Measurements from ENCODE around the gene KCNS3. TPM values are rescaled to one million over a fixed set of nuclear protein-coding genes. Genes with fewer than 3 reads are reported as not detected.

Gene KCNS3
- total RNA-seq, 1 experiment from 2014 or later = 1.7 TPM

DNA sequence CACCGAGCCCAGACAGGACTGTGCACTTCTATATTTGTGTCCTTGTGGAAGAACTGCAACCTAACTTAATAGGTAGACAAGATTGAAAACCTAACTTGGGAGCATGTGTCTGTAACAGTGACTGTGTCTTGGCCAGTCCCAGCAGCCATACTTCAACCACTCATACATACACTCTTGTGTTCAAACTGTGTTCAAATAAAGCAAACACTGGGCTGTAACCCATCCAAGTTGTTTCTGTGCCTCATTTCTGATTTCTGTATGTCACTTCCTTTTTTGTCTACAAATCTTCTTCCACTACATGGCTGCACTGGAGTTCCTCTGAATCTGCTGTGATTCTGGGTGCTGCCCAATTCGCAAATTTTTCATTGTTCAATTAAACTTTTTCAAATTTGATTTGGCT lies 31.2 kb upstream of the KCNS3 start:
- intact Hi-C loops (cut with micrococcal nuclease; ENCODE audit: unreplicated experiment) (no loop called here), in situ Hi-C loops (cut with HindIII; ENCODE audit: low pct_unique_long_range_greater_than_20kb, low sequenced_read_pairs) (no loop called here)
- ATAC-seq = no peak
- TF ChIP-seq TCF7L2 (IDR thresholded peaks at IDR 0.05; ENCODE audit: low read depth, low read length) = no peak
- no peak for TF ChIP-seq SIN3A (IDR thresholded peaks at IDR 0.05; ENCODE audit: borderline replicate concordance, insufficient read depth, low read depth, low read length)
- TF ChIP-seq, protein P1, sequence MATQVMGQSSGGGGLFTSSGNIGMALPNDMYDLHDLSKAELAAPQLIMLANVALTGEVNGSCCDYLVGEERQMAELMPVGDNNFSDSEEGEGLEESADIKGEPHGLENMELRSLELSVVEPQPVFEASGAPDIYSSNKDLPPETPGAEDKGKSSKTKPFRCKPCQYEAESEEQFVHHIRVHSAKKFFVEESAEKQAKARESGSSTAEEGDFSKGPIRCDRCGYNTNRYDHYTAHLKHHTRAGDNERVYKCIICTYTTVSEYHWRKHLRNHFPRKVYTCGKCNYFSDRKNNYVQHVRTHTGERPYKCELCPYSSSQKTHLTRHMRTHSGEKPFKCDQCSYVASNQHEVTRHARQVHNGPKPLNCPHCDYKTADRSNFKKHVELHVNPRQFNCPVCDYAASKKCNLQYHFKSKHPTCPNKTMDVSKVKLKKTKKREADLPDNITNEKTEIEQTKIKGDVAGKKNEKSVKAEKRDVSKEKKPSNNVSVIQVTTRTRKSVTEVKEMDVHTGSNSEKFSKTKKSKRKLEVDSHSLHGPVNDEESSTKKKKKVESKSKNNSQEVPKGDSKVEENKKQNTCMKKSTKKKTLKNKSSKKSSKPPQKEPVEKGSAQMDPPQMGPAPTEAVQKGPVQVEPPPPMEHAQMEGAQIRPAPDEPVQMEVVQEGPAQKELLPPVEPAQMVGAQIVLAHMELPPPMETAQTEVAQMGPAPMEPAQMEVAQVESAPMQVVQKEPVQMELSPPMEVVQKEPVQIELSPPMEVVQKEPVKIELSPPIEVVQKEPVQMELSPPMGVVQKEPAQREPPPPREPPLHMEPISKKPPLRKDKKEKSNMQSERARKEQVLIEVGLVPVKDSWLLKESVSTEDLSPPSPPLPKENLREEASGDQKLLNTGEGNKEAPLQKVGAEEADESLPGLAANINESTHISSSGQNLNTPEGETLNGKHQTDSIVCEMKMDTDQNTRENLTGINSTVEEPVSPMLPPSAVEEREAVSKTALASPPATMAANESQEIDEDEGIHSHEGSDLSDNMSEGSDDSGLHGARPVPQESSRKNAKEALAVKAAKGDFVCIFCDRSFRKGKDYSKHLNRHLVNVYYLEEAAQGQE (IDR thresholded peaks at IDR 0.05; ENCODE audit: insufficient read depth in 1 of 2, low read depth in 2 of 2, low read length in 1 of 2) = no peak
- no peak for TF ChIP-seq POLR2AphosphoS5 (IDR thresholded peaks at IDR 0.05; ENCODE audit: low read depth, low read length)
- TF ChIP-seq, protein P2, sequence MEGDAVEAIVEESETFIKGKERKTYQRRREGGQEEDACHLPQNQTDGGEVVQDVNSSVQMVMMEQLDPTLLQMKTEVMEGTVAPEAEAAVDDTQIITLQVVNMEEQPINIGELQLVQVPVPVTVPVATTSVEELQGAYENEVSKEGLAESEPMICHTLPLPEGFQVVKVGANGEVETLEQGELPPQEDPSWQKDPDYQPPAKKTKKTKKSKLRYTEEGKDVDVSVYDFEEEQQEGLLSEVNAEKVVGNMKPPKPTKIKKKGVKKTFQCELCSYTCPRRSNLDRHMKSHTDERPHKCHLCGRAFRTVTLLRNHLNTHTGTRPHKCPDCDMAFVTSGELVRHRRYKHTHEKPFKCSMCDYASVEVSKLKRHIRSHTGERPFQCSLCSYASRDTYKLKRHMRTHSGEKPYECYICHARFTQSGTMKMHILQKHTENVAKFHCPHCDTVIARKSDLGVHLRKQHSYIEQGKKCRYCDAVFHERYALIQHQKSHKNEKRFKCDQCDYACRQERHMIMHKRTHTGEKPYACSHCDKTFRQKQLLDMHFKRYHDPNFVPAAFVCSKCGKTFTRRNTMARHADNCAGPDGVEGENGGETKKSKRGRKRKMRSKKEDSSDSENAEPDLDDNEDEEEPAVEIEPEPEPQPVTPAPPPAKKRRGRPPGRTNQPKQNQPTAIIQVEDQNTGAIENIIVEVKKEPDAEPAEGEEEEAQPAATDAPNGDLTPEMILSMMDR (IDR thresholded peaks at IDR 0.05) = no peak
- no peaks in the 10 kb centered on the region for H3K36me3 ChIP-seq (ENCODE audit: control insufficient read depth, insufficient read depth, low read length)
- DNase-seq (ENCODE audit: low read depth, low spot score) = no peak
- BruUV-seq (replicated peaks) = no TSS peak
- no peak overlapping the region for H3K4me3 ChIP-seq (ENCODE audit: low read depth in 2 of 2, low read length in 2 of 2)
- no peaks in the 10 kb centered on the region; the same call in 1 of the 2 replicates for H3K4me1 ChIP-seq (ENCODE audit: control insufficient read depth, insufficient read depth, low read length)
- no peak overlapping the region for H3K27ac ChIP-seq (ENCODE audit: low read length)
- CTCF ChIA-PET = no interaction called here
- H3K9me3 ChIP-seq (ENCODE audit: control insufficient read depth, insufficient read depth, low read depth, low read length) = no peaks in the 10 kb centered on the region
- peaks cover 4% of the 10 kb centered on the region; the same call in 1 of the 2 replicates for H3K27me3 ChIP-seq (ENCODE audit: control insufficient read depth, insufficient read depth, low read length)
- POLR2A ChIA-PET = no interaction called here

DNA sequence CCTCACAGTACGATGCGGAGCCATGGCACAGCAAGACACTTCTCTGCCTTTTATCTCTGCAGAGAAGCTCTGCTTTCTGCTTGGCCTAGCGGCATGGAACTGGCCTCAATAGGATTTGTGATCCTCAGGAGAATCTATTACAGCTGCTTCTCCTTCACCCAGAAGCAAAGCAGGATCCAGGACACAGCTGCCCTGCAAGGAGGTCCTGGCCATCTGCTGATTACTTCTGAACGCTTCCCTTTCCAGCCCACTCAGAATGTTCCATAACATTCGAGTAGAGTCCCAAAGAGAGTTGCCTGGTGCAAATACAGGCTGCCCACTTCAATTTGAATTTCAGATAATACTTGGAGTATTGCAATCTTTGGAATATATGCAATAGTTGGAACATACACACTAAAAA lies 29.2 kb upstream of the KCNS3 start:
- DNase-seq (ENCODE audit: low read depth, low spot score) = no peak
- ATAC-seq = no peak
- peaks cover 4% of the 10 kb centered on the region; the same call in 1 of the 2 replicates for H3K27me3 ChIP-seq (ENCODE audit: control insufficient read depth, insufficient read depth, low read length)
- H3K36me3 ChIP-seq (ENCODE audit: control insufficient read depth, insufficient read depth, low read length) = no peaks in the 10 kb centered on the region
- CTCF ChIA-PET = no interaction called here
- intact Hi-C loops (cut with micrococcal nuclease; ENCODE audit: unreplicated experiment) (no loop called here), in situ Hi-C loops (cut with HindIII; ENCODE audit: low pct_unique_long_range_greater_than_20kb, low sequenced_read_pairs) (no loop called here)
- TF ChIP-seq TCF7L2 (IDR thresholded peaks at IDR 0.05; ENCODE audit: low read depth, low read length) = no peak
- TF ChIP-seq POLR2AphosphoS5 (IDR thresholded peaks at IDR 0.05; ENCODE audit: low read depth, low read length) = no peak
- TF ChIP-seq, protein P2 (IDR thresholded peaks at IDR 0.05) = no peak
- TF ChIP-seq SIN3A (IDR thresholded peaks at IDR 0.05; ENCODE audit: borderline replicate concordance, insufficient read depth, low read depth, low read length) = no peak
- TF ChIP-seq, protein P1 (IDR thresholded peaks at IDR 0.05; ENCODE audit: insufficient read depth in 1 of 2, low read depth in 2 of 2, low read length in 1 of 2) = no peak
- H3K4me3 ChIP-seq (ENCODE audit: low read depth in 2 of 2, low read length in 2 of 2) = no peak overlapping the region
- H3K9me3 ChIP-seq (ENCODE audit: control insufficient read depth, insufficient read depth, low read depth, low read length) = no peaks in the 10 kb centered on the region
- no peaks in the 10 kb centered on the region; the same call in 1 of the 2 replicates for H3K4me1 ChIP-seq (ENCODE audit: control insufficient read depth, insufficient read depth, low read length)
- BruUV-seq (replicated peaks) = no TSS peak
- no peak overlapping the region for H3K27ac ChIP-seq (ENCODE audit: low read length)
- POLR2A ChIA-PET = no interaction called here

Measured in Panc1 (cell line).